ENCODE data around the gene PHOSPHO1.
"Not testable (repeated sequence)": the region's sequence is repeated elsewhere in the genome, so short reads cannot be mapped to it uniquely, and the experiment has no call there.

Gene PHOSPHO1, protein sequence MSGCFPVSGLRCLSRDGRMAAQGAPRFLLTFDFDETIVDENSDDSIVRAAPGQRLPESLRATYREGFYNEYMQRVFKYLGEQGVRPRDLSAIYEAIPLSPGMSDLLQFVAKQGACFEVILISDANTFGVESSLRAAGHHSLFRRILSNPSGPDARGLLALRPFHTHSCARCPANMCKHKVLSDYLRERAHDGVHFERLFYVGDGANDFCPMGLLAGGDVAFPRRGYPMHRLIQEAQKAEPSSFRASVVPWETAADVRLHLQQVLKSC

DNA sequence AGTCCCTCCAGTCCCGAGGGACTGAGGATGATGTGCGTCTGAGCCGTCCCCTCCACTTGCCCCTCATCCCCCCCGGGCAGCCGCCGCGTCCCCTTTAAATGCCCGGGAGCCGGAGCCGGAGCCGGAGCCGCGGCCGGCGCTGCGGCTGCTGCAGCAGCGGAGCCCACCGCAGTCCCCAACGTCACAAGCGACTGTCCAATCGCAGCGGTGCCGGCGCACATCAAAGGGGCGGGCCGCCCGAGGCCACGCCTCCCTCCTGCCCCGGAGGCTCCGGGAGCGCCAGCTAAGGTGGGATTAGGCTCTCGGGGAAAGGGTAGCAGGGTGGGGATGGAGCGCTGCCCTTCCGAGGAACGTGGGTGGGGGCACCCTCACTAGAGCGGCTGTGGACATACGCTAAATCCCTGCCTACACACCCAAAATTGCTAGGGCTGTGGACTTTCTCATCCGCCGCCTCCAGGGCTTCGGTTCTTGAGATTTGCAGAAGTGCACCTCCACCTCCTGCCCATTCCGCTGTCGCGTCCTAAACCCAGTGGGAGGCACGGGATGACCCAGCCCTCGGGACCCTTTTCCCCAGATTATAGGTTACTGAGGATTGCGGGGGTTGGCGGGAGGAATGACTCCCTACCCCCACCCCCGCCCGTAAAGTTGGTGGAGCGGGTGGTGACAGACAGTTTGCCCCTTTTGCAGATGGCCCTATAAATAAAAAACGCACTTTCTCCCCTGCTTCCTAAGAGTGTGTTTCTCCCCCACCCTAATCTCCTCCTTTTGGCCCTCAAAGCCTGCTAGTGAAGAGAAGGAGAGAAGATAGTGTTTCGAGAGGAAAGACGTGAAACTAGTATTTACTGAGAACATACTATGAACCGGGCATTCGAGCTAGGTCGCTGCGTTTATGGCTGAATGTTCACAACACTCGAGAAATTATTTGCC lies at the start of gene PHOSPHO1:
Gene PHOSPHO1 (minus strand): TSS at position 152 of the 927 bp plus-strand sequence. CDS start 4,096 bp downstream, outside the sequence.
- DNase-seq (ENCODE audit: low read depth, low spot score): no peak
- no peak within 1 kb of the TSS for H3K27ac ChIP-seq

DNA sequence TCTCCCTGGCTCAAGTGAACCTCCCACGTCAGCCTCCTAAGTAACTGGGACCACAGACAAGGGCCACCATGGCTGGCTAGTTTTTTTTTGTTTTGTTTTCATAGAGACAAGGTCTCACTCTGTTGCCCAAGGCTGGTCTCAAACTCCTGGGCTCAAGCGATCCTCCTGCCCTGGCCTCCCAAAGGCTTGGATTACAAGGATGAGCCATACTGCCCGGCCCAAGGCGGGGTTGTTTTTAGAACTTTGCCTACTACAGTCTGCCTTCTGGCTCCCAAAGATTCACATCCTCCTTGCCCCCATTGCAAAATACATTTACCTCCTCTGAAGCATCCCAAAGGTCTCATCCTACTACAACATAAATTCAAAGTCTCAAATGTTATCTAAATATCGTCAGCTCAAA lies 49.5 kb upstream of the PHOSPHO1 start:
- no peak overlapping the region for H3K27ac ChIP-seq
- DNase-seq (ENCODE audit: low read depth, low spot score): no peak

DNA sequence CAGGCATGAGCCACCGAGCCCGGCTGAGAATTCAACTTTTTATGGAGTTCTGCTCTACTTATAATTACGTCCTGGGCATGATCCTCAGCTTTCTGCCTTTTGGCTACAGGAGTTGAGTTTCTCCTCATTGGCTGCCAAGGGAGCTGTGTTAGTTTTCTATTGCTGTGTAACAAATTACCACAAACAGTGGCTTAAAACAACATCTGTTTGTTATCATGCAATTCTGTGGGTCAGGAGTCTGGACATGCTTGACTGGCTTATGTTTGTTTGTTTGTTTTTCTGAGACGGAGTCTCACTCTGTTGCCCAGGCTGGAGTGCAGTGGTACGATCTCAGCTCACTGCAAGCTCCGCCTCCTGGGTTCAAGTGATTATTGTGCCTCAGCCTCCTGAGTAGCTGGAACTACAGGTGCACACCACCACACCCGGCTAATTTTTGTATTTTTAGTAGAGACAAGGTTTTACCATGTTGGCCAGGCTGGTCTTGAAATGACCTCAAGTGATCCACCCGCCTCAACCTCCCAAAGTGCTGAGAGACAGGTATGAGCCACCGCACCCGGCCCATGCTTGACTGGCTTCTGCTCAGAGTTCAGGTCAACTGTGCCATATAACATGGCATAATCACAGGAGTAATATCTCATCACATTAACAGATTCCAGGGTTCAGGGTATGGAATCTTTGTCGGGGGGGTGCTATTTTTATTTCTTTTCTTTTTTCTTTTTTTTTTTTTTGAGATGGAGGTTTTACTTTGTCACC lies 48.9 kb upstream of the PHOSPHO1 start:
- not testable (repeated sequence) for H3K27ac ChIP-seq; DNase-seq (ENCODE audit: low read depth, low spot score)

DNA sequence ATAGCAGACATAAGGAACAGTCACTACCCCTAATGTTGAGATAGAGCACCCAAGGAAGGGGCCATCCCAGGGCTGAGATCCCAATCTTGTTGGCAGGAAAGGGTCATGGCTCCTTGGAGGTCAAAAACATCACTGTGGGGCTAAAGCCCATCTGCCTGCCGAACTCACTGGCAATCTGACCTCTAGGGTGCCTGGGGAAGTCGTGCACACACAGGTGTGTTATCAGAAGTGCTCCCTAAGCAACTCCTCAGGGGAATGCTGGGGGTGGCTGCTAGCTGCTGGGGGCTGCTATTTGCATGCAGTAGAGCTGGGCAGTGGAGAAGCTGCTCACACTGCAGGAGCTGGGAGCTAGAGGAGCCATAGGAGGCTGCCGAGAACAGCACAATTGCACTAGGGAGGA lies 47.5 kb upstream of the PHOSPHO1 start:
- no peak for DNase-seq (ENCODE audit: low read depth, low spot score)
- H3K27ac ChIP-seq: no peak overlapping the region

DNA sequence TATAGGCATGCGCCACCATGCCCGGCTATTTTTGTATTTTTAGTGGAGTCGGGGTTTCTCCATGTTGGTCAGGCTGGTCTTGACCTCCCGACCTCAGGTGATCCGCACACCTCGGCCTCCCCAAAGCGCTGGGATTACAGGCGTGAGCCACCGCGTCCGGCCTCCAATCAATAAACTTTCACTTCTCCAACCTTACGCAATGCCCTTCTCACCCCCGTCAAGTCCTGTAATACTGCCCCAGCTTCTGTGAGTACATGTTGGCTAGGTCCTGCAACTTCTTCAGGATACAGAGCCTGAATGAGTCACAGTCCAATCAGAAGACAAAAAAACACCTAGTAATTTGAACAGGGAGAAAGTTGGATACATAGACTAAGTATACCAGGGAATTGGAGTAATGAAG lies 47.1 kb upstream of the PHOSPHO1 start:
- no peak overlapping the region for H3K27ac ChIP-seq
- no peak for DNase-seq (ENCODE audit: low read depth, low spot score)

DNA sequence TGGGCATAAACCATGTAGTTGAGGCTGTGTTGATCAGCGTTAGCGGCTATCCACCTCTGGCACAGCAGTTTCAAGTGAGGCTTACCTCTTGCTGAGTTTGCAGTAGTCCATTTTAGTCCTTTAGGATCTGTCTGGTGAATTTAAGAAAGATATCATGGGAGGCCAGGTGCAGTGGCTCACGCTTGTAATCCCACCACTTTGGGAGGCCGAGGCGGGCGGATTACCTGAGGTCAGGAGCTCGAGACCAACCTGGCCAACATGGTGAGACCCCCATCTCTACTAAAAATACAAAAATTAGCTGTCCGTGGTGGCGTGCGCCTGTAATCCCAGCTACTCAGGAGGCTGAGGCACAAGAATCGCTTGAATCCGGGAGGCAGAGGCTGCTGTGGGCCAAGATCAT lies 45.4 kb upstream of the PHOSPHO1 start:
- not testable (repeated sequence) for H3K27ac ChIP-seq; DNase-seq (ENCODE audit: low read depth, low spot score)

DNA sequence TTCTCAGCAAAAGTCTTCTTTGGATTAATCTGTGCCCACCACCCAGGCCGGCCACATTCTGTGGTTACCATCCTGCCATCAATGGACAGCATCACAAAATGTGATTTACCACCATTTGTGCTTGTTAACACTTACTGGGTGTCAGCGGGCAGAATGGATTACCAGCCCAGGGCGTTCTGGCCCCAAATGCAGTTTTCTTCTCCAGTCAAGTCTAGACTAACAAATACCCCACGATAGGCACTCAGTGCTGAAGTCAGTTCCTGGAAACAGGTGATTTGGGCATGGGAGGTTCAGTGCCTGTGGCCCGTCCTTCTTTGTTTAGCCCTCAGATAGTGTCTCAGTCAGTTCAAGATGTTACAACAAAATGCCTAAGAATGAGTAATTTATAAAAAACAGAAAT lies 38.8 kb upstream of the PHOSPHO1 start:
- DNase-seq (ENCODE audit: low read depth, low spot score): no peak
- H3K27ac ChIP-seq: no peak overlapping the region

DNA sequence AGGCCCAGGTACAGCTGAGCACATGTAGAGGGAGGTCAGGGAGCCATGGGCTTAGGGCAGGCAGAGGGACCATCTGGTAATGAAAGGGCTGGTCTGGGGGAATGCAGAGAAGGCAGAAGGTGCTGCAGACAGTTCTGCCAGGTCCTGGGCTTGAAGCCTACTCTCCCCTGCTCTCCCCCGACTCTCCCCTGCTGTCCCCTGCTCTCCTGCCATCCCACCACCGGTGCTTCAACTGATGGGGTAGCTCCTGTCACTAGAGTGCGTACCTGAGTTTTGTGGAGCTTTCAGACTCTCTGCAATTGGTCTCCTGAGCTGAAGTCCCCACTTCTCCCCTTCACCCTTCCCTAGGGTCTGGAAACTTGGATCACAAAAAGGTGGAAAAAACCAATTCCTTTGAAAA lies 37.3 kb upstream of the PHOSPHO1 start:
- no peak for DNase-seq (ENCODE audit: low read depth, low spot score)
- H3K27ac ChIP-seq: no peak overlapping the region

DNA sequence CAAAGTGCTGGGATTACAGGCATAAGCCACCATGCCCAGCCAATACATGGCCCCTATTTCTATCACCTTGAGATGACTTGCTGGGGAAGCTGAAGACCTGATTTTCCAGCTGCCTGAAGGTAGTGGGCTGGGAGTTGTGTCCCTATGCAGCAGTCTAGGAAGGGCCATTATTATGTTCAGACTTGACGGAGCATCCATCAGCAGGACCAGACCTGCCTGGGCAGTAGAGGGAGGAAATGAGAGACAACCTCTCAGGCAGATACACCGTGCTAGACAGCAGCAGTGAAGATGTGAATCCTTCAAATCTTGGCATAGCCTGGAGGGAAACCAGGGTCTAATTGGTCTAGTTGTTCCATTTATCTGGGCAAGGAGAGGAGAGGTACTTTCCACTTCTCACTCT lies 35.6 kb upstream of the PHOSPHO1 start:
- H3K27ac ChIP-seq: peak overlapping the region; percentile 10
- DNase-seq (ENCODE audit: low read depth, low spot score): no peak

DNA sequence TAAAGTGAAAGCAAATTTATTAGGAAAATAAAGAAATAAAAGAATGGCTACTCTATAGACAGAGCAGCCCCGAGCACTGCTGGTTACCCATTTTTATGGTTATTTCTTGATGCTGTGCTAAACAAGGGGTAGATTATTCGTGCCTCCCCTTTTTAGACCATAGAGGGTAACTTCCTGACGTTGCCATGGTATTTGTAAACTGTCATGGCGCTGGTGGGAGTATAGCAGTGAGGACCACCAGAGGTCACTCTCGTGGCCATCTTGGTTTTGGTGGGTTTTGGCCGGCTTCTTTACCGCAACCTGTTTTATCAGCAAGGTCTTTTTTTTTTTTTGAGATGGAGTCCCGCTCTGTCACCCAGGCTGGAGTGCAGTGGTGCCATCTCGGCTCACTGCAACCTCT lies 31.0 kb upstream of the PHOSPHO1 start:
- DNase-seq (ENCODE audit: low read depth, low spot score); H3K27ac ChIP-seq: not testable (repeated sequence)

DNA sequence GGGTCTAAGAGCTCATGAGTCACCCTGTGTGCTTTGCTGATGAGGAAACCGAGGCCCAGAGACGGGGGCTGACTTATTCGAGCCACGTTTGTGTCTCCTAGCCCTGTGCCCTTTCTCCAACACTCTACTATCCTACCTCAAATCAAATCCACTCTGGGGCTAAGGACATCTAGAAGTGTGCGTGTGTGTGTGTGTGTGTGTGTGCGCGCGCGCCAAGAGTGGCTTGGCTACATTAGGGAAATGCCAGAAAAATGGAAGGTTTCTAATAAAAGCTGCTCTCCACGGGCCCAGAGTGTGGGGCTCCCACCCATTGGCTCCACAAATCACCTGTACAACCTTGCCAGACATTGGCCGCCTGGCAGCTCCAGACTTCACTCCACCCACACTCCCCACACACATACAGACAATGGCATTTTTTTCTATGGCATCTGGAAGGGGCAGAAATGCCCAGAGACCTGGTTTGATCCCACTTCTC lies 30.3 kb upstream of the PHOSPHO1 start:
- no peak for DNase-seq (ENCODE audit: low read depth, low spot score)
- peak overlapping the region; percentile 69 for H3K27ac ChIP-seq

DNA sequence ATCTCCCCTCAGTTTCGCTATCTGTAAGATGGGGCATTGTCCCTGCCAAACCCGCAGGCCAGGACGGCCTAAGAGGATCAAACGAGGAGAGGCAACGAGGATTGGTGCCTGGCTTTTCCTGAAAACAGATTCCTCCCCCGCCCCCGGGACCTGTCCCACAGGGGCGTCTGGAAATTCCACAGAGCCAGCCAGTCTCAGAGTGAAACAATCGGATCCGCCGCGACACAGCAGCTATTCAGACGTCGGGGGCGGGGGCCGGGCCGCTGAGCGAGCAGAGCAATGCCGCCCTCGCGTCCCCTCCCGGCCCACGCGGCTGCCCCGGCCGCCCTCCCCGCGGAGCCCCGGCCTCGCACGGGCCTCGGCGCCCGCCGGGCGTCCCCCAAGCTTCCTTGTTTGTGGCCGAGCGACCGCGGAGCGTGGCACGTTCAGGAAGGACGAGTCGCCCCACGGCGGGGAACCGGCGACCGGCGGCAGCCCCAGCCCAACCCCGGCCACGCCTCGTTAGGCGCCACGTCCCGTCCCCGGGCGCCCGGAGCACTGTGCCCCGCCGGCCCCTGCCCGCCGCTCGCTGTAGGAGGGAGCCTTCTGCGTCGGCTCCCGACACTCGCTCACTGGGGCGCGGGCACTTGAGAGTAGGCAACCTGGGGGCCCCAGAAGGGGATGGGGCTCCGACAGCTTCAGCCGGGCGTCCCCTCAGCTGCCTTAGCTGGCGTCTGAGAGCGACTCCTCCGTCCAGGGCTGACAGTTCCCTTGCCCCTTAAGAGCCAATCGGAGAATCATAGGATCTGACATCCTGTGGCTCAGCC lies 29.6 kb upstream of the PHOSPHO1 start:
- peak overlapping the region; percentile 69 for H3K27ac ChIP-seq
- peak; percentile 34 for DNase-seq (ENCODE audit: low read depth, low spot score)

DNA sequence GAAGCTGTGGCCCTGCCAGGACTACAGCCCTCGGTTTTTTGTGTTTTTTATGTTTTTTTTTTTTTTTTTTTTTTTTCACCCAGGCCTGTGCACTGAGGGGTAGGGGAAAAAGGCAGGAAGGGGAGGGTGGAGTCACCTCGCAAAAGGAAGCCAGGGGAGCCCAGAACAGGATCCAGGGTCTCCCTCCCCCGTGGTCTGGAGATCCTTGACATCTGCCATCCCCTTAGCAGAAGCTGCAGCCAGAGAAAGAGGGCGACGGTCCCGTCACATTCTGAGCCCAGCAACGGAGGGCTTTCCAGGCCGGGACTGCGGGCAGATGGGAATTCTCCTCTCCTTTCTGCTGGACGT lies 29.1 kb upstream of the PHOSPHO1 start:
- peak overlapping the region; percentile 69 for H3K27ac ChIP-seq
- DNase-seq (ENCODE audit: low read depth, low spot score): no peak

DNA sequence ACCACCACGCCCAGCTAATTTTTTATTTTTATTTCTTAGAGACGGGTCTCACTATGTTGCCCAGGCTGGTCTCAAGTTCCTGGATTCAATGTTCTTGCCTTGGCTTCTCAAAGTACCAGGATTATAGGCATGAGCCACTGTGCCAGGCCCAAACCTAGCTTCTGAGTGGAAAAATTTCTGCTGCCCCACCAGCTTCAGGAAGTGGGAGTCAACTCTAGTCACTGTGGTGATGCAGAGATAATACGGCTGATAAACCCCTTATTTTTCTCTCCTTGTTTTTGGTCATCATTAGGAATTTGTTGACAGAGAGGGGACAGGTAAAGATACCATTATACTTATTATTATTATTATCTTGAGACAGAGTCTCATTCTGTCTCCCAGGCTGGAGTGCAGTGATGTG lies 27.8 kb upstream of the PHOSPHO1 start:
- DNase-seq (ENCODE audit: low read depth, low spot score): no peak
- H3K27ac ChIP-seq: no peak overlapping the region

DNA sequence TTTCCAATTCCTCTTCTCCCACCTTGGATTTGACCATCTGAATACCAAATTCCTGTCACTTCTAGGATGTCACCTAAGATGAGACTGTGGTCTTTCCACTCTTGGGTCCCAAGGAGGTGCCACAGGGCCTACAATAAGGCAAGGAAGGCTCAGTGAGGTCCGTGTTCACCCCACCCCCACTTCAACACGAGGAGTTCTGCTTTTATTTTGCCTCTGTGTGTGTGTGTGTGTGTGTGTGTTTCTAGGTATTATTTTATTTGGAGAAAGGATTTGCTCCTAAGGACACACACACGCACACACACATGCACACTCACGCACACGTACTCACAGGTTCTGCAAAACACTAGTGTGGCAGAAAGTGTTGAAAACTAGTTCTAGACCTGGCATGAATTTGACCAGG lies 24.5 kb upstream of the PHOSPHO1 start:
- no peak overlapping the region for H3K27ac ChIP-seq
- DNase-seq (ENCODE audit: low read depth, low spot score): no peak

DNA sequence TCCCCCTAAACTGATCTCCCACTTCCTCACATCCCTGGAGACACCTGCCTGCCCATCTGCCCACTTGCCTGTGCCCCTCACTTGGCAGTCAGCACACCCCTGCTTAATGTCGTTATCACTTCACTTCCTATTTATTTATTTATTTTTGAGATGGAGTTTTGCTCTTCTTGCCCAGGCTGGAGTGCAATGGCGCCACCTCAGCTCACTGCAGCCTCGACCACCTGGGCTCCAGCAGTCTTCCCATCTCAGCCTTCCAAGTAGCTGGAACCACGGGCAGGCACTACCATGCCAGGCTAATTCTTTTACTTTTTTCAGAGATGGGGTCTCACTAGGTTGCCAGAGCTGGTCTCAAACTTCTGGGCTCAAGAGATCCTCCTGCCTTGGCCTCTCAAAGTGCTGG lies 23.5 kb upstream of the PHOSPHO1 start:
- DNase-seq (ENCODE audit: low read depth, low spot score): no peak

DNA sequence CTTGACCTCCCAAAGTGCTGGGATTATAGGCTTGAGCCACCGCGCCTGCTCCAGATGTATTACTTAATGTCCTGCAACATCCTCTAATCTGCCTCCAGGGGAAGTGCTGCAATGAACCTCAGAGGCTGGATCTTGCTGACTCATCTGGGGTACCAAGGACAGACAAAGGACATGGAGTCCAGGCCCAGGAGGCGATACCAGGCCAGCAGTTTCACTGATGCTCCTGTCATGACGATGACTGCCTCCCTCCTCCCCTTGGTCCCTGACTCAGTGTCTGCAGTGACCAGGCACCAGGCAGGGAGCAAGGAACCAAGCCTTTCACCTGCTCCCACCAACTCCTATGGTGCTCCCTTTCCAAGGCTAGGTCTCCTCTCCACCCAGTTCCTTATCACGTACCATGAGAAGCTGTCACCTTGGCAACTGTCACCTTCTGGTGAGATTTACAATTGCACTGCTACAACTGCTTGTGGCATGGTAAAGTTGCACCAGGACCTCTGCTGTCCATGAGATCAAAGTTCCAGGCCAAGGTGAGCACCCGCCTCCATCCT lies 21.6 kb upstream of the PHOSPHO1 start:
- DNase-seq (ENCODE audit: low read depth, low spot score): no peak
- H3K27ac ChIP-seq: no peak overlapping the region

More for the DNA sequence above, 23.5 kb upstream of the PHOSPHO1 start:
- H3K27ac ChIP-seq: no peak overlapping the region

DNA sequence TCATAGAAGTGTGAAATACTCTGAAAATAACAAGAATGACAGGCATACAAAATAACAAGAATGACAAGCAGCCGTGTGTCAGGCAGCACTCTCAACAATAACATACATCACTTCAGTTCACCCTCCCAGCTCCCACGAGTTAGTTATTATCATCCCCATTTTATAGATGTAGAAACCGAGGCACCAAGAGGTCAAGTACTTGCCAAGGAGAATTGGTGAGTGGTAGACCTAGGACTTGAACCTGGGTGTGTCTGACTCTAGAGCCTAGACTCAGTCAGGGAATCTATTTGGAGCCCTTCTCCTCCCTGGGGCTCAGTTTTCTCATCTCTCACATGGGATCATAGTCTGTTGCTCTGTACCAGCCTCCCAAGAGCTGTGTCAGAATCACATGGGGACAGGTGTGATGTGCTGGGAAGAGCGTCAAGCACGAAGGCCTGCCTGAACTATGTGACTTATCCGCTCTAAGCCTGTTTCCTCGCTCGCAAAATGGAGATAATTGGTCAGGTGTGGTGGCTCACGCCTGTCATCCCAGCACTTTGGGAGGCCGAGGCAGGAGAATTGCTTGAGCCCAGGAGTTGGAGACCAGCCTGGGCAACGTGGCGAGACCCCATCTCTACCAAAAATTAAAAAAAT lies 19.4 kb upstream of the PHOSPHO1 start:
- DNase-seq (ENCODE audit: low read depth, low spot score): no peak
- no peak overlapping the region for H3K27ac ChIP-seq

DNA sequence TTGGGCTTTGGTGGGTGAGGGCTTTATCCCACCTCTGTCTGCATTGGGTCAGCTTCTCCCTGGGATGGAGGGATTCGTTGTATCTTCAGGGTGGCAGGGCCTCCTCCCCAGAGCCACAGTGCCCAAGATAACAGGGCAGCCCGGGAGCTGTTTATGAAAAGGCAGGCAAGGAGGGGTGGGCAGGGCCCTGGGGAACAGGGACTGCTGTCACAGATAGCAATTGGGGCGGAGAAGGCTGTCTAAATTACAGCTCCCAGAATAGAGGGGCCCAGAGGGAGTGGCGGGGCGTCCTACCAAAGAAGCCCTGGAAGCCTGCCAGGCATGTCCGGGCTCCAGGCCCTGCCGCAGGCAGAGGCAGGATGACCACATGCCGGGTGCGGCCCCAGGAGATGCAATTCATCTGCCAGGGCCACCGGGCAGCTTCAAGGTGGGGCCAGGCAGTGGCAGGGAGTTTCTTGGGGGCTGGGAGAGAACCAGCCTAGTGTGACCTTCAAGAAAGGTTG lies 18.8 kb upstream of the PHOSPHO1 start:
- DNase-seq (ENCODE audit: low read depth, low spot score): no peak
- H3K27ac ChIP-seq: no peak overlapping the region
